ENCODE measurements around the gene AKR1B1. TPM values are rescaled to one million over a fixed set of nuclear protein-coding genes. Genes with fewer than 3 reads are reported as not detected.

The AKR1B1 gene
- total RNA-seq, 1 donor from 2014 or later = 61.8 TPM

GRCh38 chr7:134452991-134453473 is 5.9 kb downstream of the AKR1B1 start:
- Mint-ChIP-seq H3K27ac (ENCODE audit: unreplicated experiment) (peak overlapping the region; percentile 57), H3K9me3 (ENCODE audit: unreplicated experiment) (no peaks in the 10 kb centered on the region), H3K36me3 (ENCODE audit: unreplicated experiment) (peaks cover 11% of the 10 kb centered on the region), H3K4me1 (ENCODE audit: unreplicated experiment) (peaks cover 30% of the 10 kb centered on the region), H3K4me3 (ENCODE audit: unreplicated experiment) (no peak overlapping the region), H3K27me3 (ENCODE audit: unreplicated experiment) (no peaks in the 10 kb centered on the region)
- DNase-seq (ENCODE audit: extremely low spot score, unreplicated experiment) = no peak
- TF ChIP-seq, protein P1, sequence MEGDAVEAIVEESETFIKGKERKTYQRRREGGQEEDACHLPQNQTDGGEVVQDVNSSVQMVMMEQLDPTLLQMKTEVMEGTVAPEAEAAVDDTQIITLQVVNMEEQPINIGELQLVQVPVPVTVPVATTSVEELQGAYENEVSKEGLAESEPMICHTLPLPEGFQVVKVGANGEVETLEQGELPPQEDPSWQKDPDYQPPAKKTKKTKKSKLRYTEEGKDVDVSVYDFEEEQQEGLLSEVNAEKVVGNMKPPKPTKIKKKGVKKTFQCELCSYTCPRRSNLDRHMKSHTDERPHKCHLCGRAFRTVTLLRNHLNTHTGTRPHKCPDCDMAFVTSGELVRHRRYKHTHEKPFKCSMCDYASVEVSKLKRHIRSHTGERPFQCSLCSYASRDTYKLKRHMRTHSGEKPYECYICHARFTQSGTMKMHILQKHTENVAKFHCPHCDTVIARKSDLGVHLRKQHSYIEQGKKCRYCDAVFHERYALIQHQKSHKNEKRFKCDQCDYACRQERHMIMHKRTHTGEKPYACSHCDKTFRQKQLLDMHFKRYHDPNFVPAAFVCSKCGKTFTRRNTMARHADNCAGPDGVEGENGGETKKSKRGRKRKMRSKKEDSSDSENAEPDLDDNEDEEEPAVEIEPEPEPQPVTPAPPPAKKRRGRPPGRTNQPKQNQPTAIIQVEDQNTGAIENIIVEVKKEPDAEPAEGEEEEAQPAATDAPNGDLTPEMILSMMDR (IDR thresholded peaks at IDR 0.05) = no peak

DNA sequence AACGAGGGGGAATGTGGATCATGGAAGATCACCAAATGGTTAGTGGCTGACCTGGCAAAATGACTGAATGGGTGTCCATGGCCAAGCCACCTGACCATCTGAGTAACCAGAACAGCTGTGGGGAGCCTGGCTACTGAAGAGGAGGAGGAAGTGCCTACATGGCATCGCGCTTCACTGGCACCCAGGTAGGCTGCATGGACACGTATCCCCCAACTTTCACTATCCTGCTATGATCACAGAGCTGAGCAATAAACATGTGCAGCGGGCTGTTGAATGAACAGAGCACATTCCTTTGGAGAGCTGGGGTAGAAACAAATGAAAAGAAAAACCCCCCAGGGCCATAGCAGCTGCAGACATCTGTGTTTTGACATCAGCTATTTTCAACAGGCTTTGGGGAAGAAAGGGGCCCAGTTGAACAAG is 6.5 kb downstream of the AKR1B1 start:
- H3K4me1 Mint-ChIP-seq (ENCODE audit: unreplicated experiment) = peaks cover 24% of the 10 kb centered on the region
- H3K27ac Mint-ChIP-seq (ENCODE audit: unreplicated experiment) = peak overlapping the region; percentile 57
- H3K27me3 Mint-ChIP-seq (ENCODE audit: unreplicated experiment) = no peaks in the 10 kb centered on the region
- H3K36me3 Mint-ChIP-seq (ENCODE audit: unreplicated experiment) = peaks cover 16% of the 10 kb centered on the region
- no peaks in the 10 kb centered on the region for H3K9me3 Mint-ChIP-seq (ENCODE audit: unreplicated experiment)
- DNase-seq (ENCODE audit: extremely low spot score, unreplicated experiment) = no peak
- TF ChIP-seq, protein P1 (IDR thresholded peaks at IDR 0.05) = no peak
- H3K4me3 Mint-ChIP-seq (ENCODE audit: unreplicated experiment) = no peak overlapping the region

- H3K27me3 Mint-ChIP-seq (ENCODE audit: unreplicated experiment) = no peaks in the 10 kb centered on the region
- no peak overlapping the region for H3K4me3 Mint-ChIP-seq (ENCODE audit: unreplicated experiment)
- peaks cover 22% of the 10 kb centered on the region for H3K4me1 Mint-ChIP-seq (ENCODE audit: unreplicated experiment)
- H3K36me3 Mint-ChIP-seq (ENCODE audit: unreplicated experiment) = peaks cover 23% of the 10 kb centered on the region
- TF ChIP-seq, protein P1 (IDR thresholded peaks at IDR 0.05) = no peak
- H3K9me3 Mint-ChIP-seq (ENCODE audit: unreplicated experiment) = no peaks in the 10 kb centered on the region
- no peak overlapping the region for H3K27ac Mint-ChIP-seq (ENCODE audit: unreplicated experiment)
- DNase-seq (ENCODE audit: extremely low spot score, unreplicated experiment) = no peak
Measured at GRCh38 chr7:134451656-134452055, 7.2 kb downstream of the AKR1B1 start.

DNA sequence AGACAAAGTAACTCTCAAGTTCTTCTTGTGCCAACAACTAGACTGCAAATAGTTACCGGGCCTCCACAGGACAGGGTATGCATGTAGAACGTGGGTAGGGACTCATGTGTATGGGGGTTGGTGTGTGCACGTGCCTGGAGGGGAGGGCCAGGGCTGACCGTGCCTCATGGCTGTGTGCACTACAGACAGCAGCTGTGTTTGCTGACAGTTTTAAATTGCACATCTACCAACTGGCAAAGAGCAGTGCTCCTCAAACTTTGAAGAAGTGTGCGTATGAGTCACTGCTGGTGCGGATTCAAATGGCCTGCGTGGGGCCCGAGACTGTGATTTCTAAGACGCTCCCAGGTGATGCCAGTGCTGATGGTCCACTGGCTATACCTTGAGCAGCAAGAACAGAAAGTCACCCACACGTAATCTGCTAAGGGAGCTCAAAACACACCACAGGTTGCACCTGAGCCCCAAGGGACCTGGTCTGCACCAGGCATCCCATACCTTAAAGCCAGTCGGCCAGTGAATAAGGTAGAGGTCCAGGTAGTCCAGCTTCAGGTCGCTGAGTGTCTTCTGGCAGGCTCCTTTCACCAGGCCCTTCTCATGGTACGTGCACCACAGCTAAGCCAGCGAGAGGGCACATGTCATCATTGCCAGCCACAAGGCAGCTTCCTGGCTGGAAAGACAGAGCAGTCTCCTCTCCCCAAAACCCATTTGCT is 8.5 kb downstream of the AKR1B1 start:
- DNase-seq (ENCODE audit: extremely low spot score, unreplicated experiment) = no peak
- H3K36me3 Mint-ChIP-seq (ENCODE audit: unreplicated experiment) = peaks cover 25% of the 10 kb centered on the region
- H3K9me3 Mint-ChIP-seq (ENCODE audit: unreplicated experiment) = no peaks in the 10 kb centered on the region
- H3K4me1 Mint-ChIP-seq (ENCODE audit: unreplicated experiment) = peaks cover 22% of the 10 kb centered on the region
- no peak overlapping the region for H3K27ac Mint-ChIP-seq (ENCODE audit: unreplicated experiment)
- no peak overlapping the region for H3K4me3 Mint-ChIP-seq (ENCODE audit: unreplicated experiment)
- H3K27me3 Mint-ChIP-seq (ENCODE audit: unreplicated experiment) = no peaks in the 10 kb centered on the region
- TF ChIP-seq, protein P1 (IDR thresholded peaks at IDR 0.05) = no peak

GRCh38 chr7:134449680-134450079 is 9.2 kb downstream of the AKR1B1 start:
- Mint-ChIP-seq H3K36me3 (ENCODE audit: unreplicated experiment) (peaks cover 29% of the 10 kb centered on the region), H3K27me3 (ENCODE audit: unreplicated experiment) (no peaks in the 10 kb centered on the region), H3K4me1 (ENCODE audit: unreplicated experiment) (peaks cover 22% of the 10 kb centered on the region), H3K27ac (ENCODE audit: unreplicated experiment) (no peak overlapping the region), H3K9me3 (ENCODE audit: unreplicated experiment) (no peaks in the 10 kb centered on the region), H3K4me3 (ENCODE audit: unreplicated experiment) (no peak overlapping the region)
- TF ChIP-seq, protein P1 (IDR thresholded peaks at IDR 0.05) = no peak
- no peak for DNase-seq (ENCODE audit: extremely low spot score, unreplicated experiment)
